ENCODE data around the gene PRKG1.

Gene PRKG1

DNA sequence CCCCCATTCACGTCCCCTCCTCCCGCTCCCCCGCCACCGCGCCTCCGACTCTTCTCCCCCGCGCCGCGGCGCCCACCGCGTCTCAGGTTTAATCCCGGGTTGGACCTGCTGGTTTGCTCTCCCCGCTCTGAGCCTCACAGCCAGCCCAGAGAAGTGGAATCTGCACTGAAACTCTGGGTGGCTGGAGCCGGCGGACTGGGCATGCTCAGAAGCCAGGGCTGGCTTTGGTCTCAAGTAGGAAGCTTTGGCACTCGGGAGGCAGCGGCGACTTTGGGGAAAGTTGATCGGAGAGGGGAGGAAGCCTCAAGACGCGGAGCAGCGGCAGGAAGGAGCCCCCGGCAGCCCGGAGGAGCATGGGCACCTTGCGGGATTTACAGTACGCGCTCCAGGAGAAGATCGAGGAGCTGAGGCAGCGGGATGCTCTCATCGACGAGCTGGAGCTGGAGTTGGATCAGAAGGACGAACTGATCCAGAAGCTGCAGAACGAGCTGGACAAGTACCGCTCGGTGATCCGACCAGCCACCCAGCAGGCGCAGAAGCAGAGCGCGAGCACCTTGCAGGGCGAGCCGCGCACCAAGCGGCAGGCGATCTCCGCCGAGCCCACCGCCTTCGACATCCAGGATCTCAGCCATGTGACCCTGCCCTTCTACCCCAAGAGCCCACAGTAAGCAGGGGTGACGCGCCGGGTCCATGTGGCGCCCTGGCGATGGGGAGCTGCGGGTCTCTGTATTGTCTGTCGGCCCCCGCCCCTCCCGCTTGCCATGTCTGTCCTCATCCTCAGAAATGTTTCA, at the start of gene PRKG1:
PRKG1 (plus strand) TSS at position 250 of the 791 bp plus-strand sequence.
- DNase-seq = peak; percentile 15 to 63

GRCh38 chr10:51028420-51028819, 45.9 kb upstream of the PRKG1 start:
- no peak for DNase-seq

GRCh38 chr10:51029172-51029641, 45.1 kb upstream of the PRKG1 start:
- no peak for DNase-seq

GRCh38 chr10:51030480-51030879, 43.8 kb upstream of the PRKG1 start:
- no peak for DNase-seq

GRCh38 chr10:51031950-51032349, 42.3 kb upstream of the PRKG1 start:
- no peak for DNase-seq

DNA sequence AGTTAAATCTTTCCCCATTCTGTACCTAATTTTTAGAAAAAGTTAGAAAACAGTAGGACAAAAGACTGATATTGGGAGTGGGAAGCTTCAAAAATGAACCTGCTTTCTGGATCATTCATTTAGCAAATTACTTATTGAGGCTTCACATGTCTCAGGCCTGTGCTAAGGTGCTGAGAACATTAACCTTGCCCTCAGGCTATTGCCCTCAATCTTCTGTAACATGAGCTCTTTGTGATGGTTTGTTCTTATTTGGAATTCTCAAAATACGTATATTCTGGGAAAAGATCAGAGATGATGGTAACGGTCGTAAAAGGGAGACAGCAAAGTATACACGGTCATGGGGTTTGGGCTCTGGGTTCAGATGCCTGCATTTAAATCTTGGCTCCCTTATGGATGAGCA, 39.5 kb upstream of the PRKG1 start:
- DNase-seq = no peak

- DNase-seq = no peak
Measured at GRCh38 chr10:51035344-51035743, 38.9 kb upstream of the PRKG1 start.

DNA sequence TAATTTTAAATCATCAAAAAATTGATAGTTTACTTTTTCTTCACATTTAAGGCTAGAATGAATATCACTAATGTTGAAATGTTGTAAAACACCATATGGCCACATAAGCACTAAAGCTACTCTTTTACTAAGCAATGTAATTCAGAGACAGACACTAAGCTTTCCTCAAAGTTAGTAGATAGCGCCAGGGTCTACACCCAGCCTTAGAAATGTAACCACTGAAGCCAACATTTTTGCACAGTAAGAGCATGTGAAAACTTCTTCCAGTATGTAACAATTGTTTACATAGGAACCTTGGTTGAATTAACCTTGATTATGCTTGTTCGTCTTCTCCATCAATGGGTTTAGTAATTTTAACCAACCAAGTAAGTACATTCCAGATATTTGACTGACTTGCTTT, 28.4 kb upstream of the PRKG1 start:
- DNase-seq = no peak

GRCh38 chr10:51046654-51047053, 27.6 kb upstream of the PRKG1 start:
- peak in 1 of 2 experiments; percentile 15 for DNase-seq

DNA sequence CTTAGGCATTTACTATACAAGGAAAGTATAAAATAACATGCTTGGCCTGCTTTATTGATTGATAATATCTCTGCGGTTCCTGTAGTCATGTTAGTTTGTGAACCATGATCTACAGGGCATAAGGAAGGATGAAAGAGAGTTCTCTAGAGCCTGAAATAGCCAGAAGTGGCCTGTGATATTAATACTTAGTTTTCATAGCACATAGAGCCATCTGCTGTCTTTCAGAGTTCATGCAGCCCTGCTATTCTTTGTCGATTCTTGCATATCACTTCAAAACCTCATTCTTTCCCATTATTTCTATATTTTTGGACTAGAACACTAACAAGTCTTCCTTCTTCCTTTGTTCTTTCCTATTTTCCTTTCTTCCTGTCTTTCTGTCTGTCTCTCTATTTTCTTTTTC, 26.4 kb upstream of the PRKG1 start:
- no peak for DNase-seq

GRCh38 chr10:51048792-51049191, 25.5 kb upstream of the PRKG1 start:
- no peak for DNase-seq

DNA sequence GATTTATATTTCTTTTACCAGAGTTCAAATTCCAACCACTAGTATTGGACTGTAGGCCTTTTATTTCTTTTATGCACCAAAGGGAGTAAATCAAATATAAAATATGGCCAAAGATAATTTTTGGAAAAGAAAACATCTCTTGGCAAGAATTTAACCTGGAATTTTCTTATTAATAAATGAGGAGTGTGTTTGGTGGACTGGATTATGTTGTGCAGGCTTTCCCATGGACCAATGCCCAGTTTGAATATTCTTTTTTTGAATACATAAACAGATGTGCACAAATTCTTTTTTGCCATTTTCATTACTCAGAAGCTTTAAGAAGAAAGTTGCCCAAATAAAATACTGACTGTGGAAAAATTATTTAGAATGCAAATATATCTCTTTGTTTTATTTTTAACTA, 22.1 kb upstream of the PRKG1 start:
- peak in 1 of 2 experiments; percentile 17 for DNase-seq

- DNase-seq = no peak
Measured at GRCh38 chr10:51057925-51058324, 16.4 kb upstream of the PRKG1 start.

DNA sequence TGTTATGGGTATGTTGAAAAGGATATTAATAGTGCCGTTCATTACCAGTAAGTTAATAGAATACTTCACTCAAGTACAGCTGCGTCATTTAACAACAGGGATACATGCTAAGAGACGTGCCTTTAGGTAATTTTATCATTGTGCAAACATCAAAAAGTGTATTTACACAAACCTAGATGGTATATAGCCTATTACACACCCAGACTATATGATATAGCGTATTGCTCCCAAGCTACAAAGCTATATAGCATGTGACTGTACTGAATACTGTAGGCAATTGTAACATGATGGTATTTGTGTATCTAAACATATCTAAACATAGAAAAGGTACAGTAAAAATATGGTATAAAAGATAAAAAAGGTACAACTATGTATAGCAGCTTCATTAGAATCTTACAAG, 11.1 kb upstream of the PRKG1 start:
- DNase-seq = no peak

DNA sequence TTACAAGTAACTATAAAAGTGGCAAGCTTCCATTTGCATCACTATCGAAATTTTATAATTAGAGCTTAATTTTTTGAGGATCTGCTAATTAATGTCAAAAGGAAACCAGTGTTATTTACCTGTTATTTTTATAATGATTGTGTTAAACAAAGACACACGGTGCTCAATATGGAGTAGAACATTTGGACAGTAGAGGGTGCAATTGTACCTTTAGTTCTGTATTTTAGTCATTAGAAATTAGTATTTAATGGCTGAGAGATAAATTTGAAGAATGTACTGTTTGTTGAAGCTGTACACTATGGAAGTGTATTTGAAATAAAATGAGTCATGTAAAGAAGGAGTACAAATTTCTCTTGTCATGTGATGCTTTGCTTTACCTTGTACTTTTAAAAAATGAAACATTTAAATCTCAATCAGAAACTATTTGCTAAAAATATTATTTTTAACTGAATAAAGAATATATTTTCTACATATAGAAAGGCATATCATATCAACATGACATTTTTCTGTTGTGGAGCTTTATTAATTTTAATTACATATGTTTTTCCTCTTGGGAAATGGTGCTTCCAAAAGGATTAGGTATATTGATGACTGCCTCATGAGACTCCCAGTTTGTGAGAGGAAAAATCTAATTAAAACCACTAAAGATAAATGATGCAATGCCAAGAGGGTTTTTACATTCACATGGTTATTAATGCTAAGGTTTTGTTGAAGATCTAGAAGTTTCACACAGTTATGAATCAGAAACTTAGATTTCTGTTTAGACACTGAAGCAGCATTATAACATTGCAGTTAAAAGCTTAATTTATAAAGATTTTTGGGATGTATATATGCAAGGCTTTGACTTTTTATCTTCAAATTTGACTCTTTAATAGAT, 10.4 kb upstream of the PRKG1 start:
- DNase-seq = peak; percentile 12 to 53

GRCh38 chr10:51066231-51066630, 8.1 kb upstream of the PRKG1 start:
- no peak for DNase-seq

GRCh38 chr10:51072210-51072609, 2.1 kb upstream of the PRKG1 start:
- DNase-seq = no peak

DNA sequence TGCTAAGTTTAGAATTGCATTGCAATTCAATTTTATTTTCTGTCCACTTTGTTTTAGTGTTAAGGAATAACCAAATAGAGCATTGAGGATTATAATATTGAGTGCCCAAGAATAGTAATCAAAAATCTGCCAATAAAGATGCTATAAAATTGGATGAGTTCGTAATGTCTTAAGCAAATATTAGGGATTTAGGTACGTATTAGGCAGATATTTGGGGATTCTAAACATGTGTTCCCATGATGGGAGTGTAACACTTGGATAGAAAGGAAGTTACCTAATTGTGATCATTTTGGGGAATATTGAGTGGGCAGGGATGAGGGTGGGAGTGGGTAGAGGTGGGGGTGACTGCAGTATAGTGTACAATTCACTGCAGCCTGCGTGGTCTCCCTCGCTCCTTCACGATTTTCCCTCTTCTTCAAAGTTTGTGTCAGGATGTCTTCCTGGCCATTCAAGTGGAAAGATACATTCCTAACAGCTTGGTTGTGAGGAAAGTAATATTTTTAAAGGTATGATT, 1.3 kb upstream of the PRKG1 start:
- DNase-seq = no peak

DNA sequence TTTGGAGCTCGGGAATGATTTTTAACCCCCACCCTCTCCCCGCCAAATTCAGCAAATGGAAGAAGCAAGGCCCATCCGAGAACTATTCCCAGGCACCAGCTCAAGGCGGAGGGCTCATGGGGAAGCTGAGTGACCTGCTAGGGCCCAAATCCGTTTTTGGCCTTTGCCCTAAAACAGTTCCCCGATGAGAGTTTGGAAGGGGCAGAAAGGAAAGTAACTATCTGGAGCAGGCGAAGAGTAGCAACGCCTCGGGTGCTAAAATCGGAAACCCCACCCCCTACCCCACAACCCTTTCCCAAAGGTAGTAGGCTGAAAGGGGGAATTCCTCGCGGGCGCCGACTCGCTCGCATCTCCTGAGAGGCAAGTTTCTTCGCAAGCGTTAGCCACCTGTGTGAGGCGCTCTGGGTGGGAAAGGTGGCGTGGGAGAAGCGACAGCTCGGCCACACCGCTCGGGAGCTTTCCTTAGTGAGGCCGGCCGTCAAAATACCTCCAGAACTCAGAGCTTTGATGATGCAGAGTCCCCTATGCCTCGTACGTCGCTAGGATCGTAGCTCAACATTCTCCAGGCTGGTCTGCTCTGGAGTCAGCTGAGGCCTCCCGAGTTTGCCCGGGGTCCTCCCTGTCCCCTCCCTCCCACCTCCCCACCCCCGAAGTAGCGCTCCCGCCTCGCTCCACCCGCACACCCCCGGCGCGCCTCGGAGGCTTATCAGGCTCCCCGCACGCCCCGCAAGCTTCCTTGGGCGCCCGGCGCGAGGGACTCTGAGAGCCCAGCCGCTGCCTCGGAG, 642 bp upstream of the PRKG1 start:
- no peak for DNase-seq

DNA sequence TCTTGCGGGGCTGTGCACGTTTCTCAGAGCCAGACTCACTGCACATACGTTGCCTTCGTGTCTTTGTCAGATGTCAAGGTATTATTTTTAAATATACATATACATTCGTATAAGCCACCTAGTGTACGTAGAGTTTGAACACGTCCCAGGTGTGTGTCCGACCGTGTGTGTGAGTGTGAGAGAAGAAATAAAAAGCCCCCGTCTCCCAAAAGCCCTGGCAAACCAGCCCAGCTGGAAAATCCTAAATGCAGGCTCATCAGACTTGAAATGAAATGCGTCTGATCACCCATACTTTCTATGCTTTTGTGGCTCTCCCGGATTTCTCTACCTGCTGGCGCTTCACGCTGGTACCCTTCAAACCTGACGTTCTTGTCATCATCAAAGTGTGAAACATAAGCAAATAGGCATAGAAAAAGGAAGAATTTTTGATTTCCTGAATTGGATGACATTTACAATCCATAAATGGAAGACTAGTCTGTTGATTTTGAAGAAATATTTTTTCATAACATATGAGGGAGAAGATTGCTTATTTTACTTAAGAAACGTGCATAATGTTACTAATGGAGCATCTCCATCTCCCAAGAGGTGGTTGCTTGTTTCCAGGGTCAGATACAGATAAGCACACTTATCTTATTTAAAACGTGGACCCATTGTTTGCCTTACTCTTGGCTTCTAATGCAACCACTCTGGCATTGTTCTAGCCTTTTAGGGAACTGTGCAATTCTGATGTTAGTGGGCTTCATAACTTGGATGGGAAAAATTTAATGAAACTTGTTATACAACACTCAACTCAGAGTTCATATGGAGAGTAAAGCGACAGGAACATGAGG, 971 bp downstream of the PRKG1 start:
- DNase-seq = no peak

DNA sequence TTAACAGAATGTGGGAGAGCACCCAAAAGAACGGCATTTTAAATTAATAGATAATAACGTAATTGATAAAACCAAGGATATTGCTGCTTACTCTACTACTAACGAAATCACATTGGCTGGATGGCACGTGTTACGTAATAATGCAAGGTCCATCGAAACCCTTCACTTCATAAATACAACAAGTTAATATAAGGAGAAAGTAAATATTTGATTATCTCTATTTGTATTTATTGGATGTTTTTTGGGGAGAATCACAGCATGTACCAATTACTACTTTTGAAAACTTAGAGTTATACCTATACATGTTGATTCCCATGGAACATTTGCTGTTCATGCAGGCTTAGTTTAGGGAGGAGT, 1.6 kb downstream of the PRKG1 start:
- no peak for DNase-seq

- no peak for DNase-seq
Measured at GRCh38 chr10:51076299-51076841, 2.1 kb downstream of the PRKG1 start.

All from NCI-H446 (cell line).